HEK293T (cell line): ENCODE results near the gene SLC4A8.

Experiments
- BHLHE40 ChIP-seq: fragments of 450-650 bp; IDR thresholded peaks from 2 replicates; pipeline ENCODE4 v1.6.1; 2016; ENCODE audit warnings: mild to moderate bottlenecking, moderate library complexity, borderline replicate concordance
- CTBP1 ChIP-seq: fragments of 450-650 bp; IDR thresholded peaks from 2 replicates; pipeline ENCODE4 v1.6.1; 2016; ENCODE audit warnings: borderline replicate concordance
- FOXA1 ChIP-seq: fragments of 450-650 bp; IDR thresholded peaks from 2 replicates; pipeline ENCODE4 v1.6.1; 2016; ENCODE audit warnings: mild to moderate bottlenecking
- FOXM1 ChIP-seq: fragments of 450-650 bp; IDR thresholded peaks from 2 replicates; pipeline ENCODE4 v1.6.1; 2017; ENCODE audit warnings: mild to moderate bottlenecking, borderline replicate concordance
- HDGF ChIP-seq: fragments of 450-650 bp; IDR thresholded peaks from 2 replicates; pipeline ENCODE4 v1.6.1; 2017; ENCODE audit warnings: antibody characterized with exemption, borderline replicate concordance
- L3MBTL2 ChIP-seq: fragments of 450-650 bp; conservative IDR thresholded peaks from 2 replicates; pipeline ENCODE4 v1.6.1; 2016; ENCODE audit warnings: mild to moderate bottlenecking
- SP1 ChIP-seq: fragments of 450-650 bp; IDR thresholded peaks from 2 replicates; pipeline ENCODE4 v1.6.1; 2017
- SUZ12 ChIP-seq: fragments of 450-650 bp; IDR thresholded peaks from 2 replicates; pipeline ENCODE4 v1.6.1; 2016; ENCODE audit warnings: mild to moderate bottlenecking
- TARDBP ChIP-seq: fragments of 450-650 bp; IDR thresholded peaks from 2 replicates; pipeline ENCODE4 v1.6.1; 2016

GRCh38 chr12:51390891-51391282 lies 33.7 kb upstream of the SLC4A8 start:
- no peak for TF ChIP-seq SP1
- no peak for TF ChIP-seq TARDBP
- TF ChIP-seq FOXM1, result no peak
- TF ChIP-seq BHLHE40, result no peak
- no peak for TF ChIP-seq SUZ12
- TF ChIP-seq FOXA1, result no peak
- no peak for TF ChIP-seq CTBP1
- TF ChIP-seq L3MBTL2, result peak; percentile 63
- peak; percentile 53; the same call in 1 of the 2 replicates for TF ChIP-seq HDGF
